AG08395 (cell line): ENCODE data around the gene DIP2C.
A peak's percentile ranks its signal among the peaks of the same experiment; 100 is the strongest.
"Not testable (repeated sequence)": the region's sequence is repeated elsewhere in the genome, so short reads cannot be mapped to it uniquely, and the experiment has no call there.

Source experiments
- DNase-seq: peaks from one replicate; pipeline ENCODE4 v3.0.0; 2012; ENCODE audit warnings: mixed read lengths, low spot score

DIP2C gene

GRCh38 chr10:689452-690371, at the start of gene DIP2C:
TSS of gene DIP2C (minus strand) at chr10:689668. CDS start at chr10:689578, 90 bp downstream.
- DNase-seq = peak; percentile 96

GRCh38 chr10:734481-734880, 45.0 kb upstream of the DIP2C start:
- no peak for DNase-seq

GRCh38 chr10:733086-733485, 43.6 kb upstream of the DIP2C start:
- no peak for DNase-seq

- no peak for DNase-seq
Measured at GRCh38 chr10:729213-729612, 39.7 kb upstream of the DIP2C start.

- DNase-seq = no peak
Measured at GRCh38 chr10:728603-729002, 39.1 kb upstream of the DIP2C start.

GRCh38 chr10:727162-727790, 37.8 kb upstream of the DIP2C start:
- DNase-seq = no peak

- DNase-seq = peak; percentile 52
Measured at GRCh38 chr10:725786-726185, 36.3 kb upstream of the DIP2C start.

GRCh38 chr10:725302-725701, 35.8 kb upstream of the DIP2C start:
- DNase-seq = no peak

GRCh38 chr10:723973-724372, 34.5 kb upstream of the DIP2C start:
- DNase-seq = no peak

- no peak for DNase-seq
Measured at GRCh38 chr10:722281-723060, 33.0 kb upstream of the DIP2C start.

- no peak for DNase-seq
Measured at GRCh38 chr10:718143-718700, 28.8 kb upstream of the DIP2C start.

GRCh38 chr10:717458-717857, 28.0 kb upstream of the DIP2C start:
- DNase-seq = no peak

- DNase-seq = no peak
Measured at GRCh38 chr10:716821-717220, 27.4 kb upstream of the DIP2C start.

GRCh38 chr10:714214-714613, 24.7 kb upstream of the DIP2C start:
- no peak for DNase-seq

GRCh38 chr10:712575-712974, 23.1 kb upstream of the DIP2C start:
- no peak for DNase-seq

- DNase-seq = no peak
Measured at GRCh38 chr10:712089-712488, 22.6 kb upstream of the DIP2C start.

GRCh38 chr10:707861-708260, 18.4 kb upstream of the DIP2C start:
- DNase-seq = no peak

- DNase-seq = no peak
Measured at GRCh38 chr10:707456-707855, 18.0 kb upstream of the DIP2C start.

GRCh38 chr10:703118-703517, 13.7 kb upstream of the DIP2C start:
- no peak for DNase-seq

GRCh38 chr10:700183-700582, 10.7 kb upstream of the DIP2C start:
- DNase-seq = not testable (repeated sequence)

- no peak for DNase-seq
Measured at GRCh38 chr10:697097-697875, 7.8 kb upstream of the DIP2C start.

- no peak for DNase-seq
Measured at GRCh38 chr10:695396-695795, 5.9 kb upstream of the DIP2C start.
